EH (cell line): ENCODE data around the gene KATNB1.
"Not testable (repeated sequence)": the region's sequence is repeated elsewhere in the genome, so short reads cannot be mapped to it uniquely, and the experiment has no call there.

Source experiments
- DNase-seq: peaks from one replicate; pipeline ENCODE4 v3.0.0-alpha.2; 2015; ENCODE audit warnings: low read depth

KATNB1 gene

GRCh38 chr16:57796014-57796413 is 60.4 kb downstream of the KATNB1 start:
- DNase-seq, result not testable (repeated sequence)

DNA sequence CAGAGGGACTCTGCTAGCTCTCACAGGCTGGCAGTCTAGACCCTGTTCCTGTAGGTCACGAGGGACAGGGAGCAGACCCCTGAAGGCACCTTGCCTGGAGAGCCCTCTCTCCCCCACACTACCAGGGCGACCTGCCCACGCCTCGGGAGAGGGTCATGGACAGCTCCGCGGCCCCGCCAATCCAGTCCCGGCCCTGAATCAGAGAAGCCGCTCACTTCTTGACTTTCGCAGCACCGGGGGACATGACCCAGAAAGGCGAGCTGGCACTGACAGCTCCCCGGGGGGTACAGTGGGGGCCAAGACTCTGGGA is 61.6 kb downstream of the KATNB1 start:
- no peak for DNase-seq

- no peak for DNase-seq
Observed at GRCh38 chr16:57797526-57798266, 62.1 kb downstream of the KATNB1 start.

DNA sequence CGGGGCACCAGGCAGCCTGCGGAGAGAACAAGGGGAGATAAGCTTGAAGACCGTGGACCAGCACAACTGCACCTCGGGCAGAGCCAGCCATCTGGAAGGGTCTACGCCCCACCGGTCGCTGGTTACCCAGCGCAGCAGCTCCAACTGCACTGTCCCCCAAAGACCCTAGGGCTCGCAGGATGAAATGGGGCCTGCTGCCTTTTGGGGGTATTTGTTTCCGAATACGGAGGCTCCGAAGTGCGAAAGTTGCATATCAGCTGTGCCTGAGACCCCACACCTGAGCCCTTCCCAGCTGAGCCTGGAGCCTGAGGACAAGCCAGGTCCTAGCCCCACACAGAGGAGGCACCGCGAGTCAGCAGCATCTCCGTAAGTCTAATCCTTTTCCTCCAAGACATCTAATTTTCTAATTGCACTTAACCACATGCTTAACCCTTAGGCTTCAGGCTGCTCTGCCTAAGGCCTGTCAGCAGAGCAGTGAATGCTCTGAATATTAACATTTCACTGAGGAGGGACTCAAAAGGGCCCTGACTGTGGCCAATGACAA is 62.8 kb downstream of the KATNB1 start:
- DNase-seq, result no peak

DNA sequence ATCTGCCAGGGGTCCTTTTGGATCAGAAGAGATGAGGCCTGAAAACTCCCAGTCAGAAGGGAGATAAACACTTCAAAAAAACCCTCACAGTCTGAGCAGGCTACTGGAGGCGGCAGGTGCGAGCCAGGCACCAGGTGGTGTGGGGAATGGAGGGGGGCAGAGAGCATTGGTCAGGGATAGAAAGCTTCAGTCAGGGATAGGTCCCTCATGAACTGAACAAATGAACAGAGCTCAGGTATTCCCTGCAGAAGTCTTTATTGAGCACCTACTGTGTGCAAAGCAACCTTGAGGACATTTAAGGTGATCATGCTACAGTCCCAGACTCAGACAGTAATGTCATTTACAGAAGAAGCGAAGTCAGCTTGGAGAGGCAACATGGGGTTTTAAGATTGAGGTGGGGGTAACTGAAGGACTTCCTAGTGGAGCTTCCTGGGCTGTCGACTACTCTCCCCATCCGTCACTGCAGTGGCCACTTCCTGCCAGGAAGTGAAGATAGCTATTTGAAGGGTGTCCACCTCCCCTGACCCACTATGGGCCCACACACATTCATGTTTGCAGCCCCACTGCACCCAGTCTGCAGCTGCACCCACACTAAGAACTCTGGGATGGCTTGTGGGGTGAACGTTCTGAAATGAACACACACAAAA is 63.5 kb downstream of the KATNB1 start:
- DNase-seq, result no peak

DNA sequence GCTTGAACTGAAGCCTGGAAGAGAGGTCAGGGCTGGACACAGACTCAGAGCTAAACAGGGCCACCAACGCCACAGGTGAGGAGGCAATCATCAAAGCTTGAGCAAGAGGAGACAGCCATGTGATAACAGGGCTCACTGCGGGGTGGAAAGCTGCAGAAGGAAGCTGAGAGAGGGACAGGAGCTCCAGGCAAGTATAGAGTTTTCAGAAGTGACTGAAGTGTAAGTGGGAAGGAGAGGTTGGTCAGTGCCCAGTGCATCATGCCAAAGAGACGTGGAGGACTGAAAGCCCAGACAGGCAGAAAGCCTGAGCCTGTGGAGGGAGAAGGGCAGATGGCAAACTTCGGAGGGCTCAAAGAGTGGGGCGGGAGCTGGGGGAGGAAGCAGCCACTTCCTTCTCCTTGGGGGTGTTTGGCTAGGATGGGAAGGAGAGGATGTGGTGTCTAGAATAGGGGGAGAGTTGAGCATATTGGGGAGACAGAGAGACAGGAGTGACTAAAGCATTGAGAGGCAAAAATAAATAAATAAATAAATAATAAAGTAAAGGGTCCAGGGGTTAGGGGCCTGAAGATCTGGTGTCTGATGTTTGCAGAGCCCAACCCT is 64.1 kb downstream of the KATNB1 start:
- no peak for DNase-seq

DNA sequence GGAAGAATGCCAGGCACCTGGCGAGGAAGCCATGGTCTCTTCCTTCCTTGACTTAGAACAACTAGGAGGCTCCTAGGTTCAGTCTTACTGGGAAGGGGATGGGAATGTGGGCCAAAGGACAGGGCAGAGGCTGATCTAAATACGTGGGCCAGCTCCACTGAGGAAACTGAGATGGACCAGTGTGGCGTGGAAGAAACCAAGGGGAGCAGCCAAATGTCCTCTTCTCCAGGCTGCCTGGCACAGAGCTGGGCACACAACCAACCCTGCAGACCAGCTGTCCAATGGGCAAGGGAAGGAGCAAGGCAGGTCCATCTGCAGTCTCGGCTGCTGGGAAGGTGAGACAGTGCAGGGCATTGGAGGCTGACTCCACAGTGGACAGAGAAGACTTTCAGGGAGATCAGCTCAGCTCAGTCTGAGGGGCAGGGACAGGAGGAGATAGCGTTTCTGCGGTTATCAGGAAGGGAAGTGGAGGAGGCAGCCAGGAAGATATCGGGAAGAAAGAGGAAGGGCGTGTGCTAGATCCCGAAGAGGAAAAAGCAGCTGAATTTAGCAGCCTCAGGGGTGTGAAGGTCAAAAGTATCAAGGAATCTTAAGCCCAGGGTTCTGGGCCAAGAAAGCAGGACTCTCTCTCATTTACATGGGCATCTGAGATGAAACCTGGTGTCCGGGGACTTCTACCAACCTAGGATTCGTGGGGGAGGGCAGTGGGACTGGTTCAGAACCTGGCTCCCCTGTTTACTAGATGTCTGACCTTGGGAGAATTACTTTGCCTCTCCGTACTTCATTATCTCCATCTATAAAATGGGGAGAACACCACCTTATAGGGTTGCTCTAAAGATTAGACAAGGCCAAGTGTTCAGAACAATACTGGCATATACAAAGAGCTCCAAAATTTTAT is 64.9 kb downstream of the KATNB1 start:
- no peak for DNase-seq

GRCh38 chr16:57801098-57801808 is 65.7 kb downstream of the KATNB1 start:
- peak; percentile 86 for DNase-seq

- DNase-seq, result peak; percentile 59
Observed at GRCh38 chr16:57801809-57802340, 66.3 kb downstream of the KATNB1 start.

GRCh38 chr16:57802341-57803133 is 67.0 kb downstream of the KATNB1 start, which contains the start of gene KIFC3:
Gene KIFC3 (minus strand): TSS chr16:57802491. CDS start chr16:57798243, 4,248 bp downstream.
- DNase-seq, result peak; percentile 85

GRCh38 chr16:57803134-57803990 is 67.8 kb downstream of the KATNB1 start:
- peak; percentile 28 for DNase-seq

DNA sequence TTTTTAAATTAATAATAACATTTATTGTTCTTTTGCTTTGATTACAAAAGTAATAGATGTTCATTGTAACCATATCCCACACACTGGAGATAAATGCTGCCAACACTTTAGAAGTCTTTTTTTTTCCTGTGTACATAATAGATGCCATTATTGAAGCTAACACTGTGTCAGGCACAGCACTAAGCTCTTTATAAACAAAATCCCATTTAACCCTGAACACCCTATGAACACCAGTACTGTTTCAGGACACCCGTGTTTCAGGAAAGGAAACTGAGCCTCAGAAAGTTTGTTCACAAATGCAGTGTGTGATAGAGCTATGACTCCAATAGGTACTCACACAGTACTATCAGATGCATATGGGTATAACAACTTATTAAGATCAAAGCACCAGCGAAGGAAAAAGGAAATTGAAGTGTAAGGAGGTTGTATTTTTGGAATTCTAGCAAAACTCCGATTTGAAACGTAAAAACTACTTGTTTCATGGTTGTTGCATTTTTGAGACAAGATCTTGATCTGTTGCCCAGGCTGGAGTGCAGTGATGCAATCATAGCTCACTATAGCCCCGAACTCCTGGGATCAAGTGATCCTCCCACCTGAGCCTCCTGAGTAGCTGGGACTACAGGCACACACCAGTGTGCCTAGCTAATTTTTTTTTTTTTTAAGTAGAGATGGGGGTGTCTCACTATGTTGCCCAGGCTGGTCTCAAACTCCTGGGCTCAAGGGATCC is 68.7 kb downstream of the KATNB1 start:
- DNase-seq, result peak; percentile 23

GRCh38 chr16:57805176-57805575 is 69.6 kb downstream of the KATNB1 start:
- DNase-seq, result no peak
